Right atrium auricular region (tissue), 2 donors: Measurements from ENCODE around the gene NCK1. TPM values are rescaled to one million over a fixed set of nuclear protein-coding genes. Genes with fewer than 3 reads are reported as not detected.

Source experiments
- DNase-seq: peaks from one replicate; pipeline ENCODE4 v3.0.0-alpha.2; 2019; ENCODE audit warnings: low spot score
- H3K27ac ChIP-seq, 2 donors: fragments of 200-600 bp; sonication (generic); 1 replicate in 1 of 2; 2 replicates in 1 of 2; pipeline ENCODE4 v1.5.1; 2016 to 2019
- H3K27me3 ChIP-seq, 2 donors: fragments of 200-600 bp; sonication (generic); one replicate each; pipeline versions ENCODE4 v1.5.1 to v1.6.0; 2017 to 2019
- H3K36me3 ChIP-seq: fragments of 200-600 bp; sonication (generic); one replicate; pipeline ENCODE4 v1.5.1; 2016
- H3K4me1 ChIP-seq, 2 donors: fragments of 200-600 bp; sonication (generic); one replicate each; pipeline versions ENCODE4 v1.5.1 to v1.6.0; 2017 to 2019
- H3K4me3 ChIP-seq, 2 donors: fragments of 200-600 bp; sonication (generic); 1 replicate in 1 of 2; 2 replicates in 1 of 2; pipeline ENCODE4 v1.5.1; 2017 to 2019; ENCODE audit warnings: mild to moderate bottlenecking in 1 of 2, moderate library complexity in 1 of 2
- H3K9me3 ChIP-seq, 2 donors: fragments of 200-600 bp; sonication (generic); one replicate each; pipeline ENCODE4 v1.5.1; 2019
- total RNA-seq, 2 donors: library from RNA; depleted of rRNA; stranded (reverse); fragments of >200 nt; gene quantifications; one replicate each; pipeline ENCODE4 v1.1.0, GENCODE V29; 2016
- TF ChIP-seq, protein P1 (sequence below), 2 donors: fragments of 200-600 bp; sonication (generic); IDR thresholded peaks; one replicate each; pipeline ENCODE4 v1.5.1; 2019; ENCODE audit warnings: antibody characterized with exemption in 2 of 2

NCK1 gene
- total RNA-seq, 2 donors from 2014 or later, result 21.5 to 22.0 TPM

DNA sequence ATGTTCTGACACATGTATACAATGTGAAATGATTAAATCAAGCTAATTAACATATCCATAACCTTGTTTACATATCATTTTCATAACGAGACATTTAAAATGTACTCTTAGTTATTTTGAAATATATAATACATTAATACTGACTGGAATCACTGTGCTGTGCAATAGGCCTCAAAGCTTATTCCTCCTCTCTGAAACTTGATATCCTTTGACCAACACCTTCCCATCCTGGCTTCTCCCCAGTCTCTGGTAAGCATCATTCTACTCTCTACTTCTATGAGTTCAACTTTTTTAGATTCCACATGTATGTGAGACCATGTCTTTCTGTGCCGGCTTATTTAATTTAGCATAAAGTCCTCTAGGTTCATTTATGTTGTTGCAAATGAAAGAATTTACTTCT is 48.7 kb downstream of the NCK1 start:
- TF ChIP-seq, protein P1, sequence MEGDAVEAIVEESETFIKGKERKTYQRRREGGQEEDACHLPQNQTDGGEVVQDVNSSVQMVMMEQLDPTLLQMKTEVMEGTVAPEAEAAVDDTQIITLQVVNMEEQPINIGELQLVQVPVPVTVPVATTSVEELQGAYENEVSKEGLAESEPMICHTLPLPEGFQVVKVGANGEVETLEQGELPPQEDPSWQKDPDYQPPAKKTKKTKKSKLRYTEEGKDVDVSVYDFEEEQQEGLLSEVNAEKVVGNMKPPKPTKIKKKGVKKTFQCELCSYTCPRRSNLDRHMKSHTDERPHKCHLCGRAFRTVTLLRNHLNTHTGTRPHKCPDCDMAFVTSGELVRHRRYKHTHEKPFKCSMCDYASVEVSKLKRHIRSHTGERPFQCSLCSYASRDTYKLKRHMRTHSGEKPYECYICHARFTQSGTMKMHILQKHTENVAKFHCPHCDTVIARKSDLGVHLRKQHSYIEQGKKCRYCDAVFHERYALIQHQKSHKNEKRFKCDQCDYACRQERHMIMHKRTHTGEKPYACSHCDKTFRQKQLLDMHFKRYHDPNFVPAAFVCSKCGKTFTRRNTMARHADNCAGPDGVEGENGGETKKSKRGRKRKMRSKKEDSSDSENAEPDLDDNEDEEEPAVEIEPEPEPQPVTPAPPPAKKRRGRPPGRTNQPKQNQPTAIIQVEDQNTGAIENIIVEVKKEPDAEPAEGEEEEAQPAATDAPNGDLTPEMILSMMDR (IDR thresholded peaks at IDR 0.05), result no peak
- H3K4me3 ChIP-seq, result no peak overlapping the region
- no peaks in the 10 kb centered on the region for H3K4me1 ChIP-seq
- peaks cover 0 to 8% of the 10 kb centered on the region in 2 donors for H3K9me3 ChIP-seq
- no peak overlapping the region for H3K27ac ChIP-seq
- H3K36me3 ChIP-seq, result no peaks in the 10 kb centered on the region
- no peaks in the 10 kb centered on the region for H3K27me3 ChIP-seq
- no peak for DNase-seq

DNA sequence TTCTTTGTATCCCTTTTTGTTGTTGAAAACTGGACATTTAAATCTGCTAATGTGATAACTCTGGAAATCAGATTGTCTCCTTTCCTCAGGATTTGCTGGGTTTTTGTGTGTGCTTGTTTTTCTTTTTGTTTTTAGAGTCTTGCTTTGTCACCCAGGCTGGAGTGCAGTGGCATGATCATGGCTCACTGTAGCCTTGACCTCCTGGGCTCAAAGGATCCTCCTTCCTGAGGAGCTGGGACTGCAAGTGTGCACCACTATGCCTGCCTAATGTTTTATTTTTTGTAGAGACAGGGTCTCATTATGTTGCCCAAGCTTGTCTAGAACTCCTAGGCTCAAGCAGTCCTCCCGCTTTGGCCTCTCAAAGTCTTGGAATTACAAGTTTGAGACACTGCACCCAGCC is 51.2 kb downstream of the NCK1 start:
- no peaks in the 10 kb centered on the region for H3K4me1 ChIP-seq
- peaks cover 0 to 8% of the 10 kb centered on the region in 2 donors for H3K9me3 ChIP-seq
- no peaks in the 10 kb centered on the region for H3K27me3 ChIP-seq
- no peak overlapping the region for H3K27ac ChIP-seq
- H3K4me3 ChIP-seq, result no peak overlapping the region
- TF ChIP-seq, protein P1 (IDR thresholded peaks at IDR 0.05), result no peak
- DNase-seq, result no peak
- no peaks in the 10 kb centered on the region for H3K36me3 ChIP-seq

DNA sequence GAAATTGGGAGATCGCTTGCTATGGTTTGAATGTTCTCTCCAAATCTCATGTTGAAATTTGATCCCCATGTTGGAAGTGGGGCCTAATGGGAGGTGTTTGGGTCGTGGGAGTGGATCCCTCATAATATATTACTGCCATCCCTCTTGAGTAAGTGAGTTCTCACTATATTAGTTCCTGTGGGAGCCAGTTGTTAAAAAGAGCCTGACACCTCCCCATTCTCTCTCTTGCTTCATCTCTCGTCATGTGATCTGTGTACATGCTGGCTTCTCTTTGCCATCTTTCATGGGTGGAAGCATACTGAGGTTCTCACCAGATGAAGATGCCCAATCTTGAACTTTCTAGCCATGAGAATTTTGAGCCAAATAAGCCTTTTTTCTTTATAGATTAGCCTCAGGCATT is 52.7 kb downstream of the NCK1 start:
- TF ChIP-seq, protein P1 (IDR thresholded peaks at IDR 0.05), result no peak
- Histone ChIP-seq H3K27me3 (no peaks in the 10 kb centered on the region), H3K4me1 (peaks cover 0 to 11% of the 10 kb centered on the region in 2 donors), H3K36me3 (no peaks in the 10 kb centered on the region), H3K27ac (no peak overlapping the region), H3K4me3 (no peak overlapping the region), H3K9me3 (peaks cover 0 to 8% of the 10 kb centered on the region in 2 donors)
- DNase-seq, result no peak

DNA sequence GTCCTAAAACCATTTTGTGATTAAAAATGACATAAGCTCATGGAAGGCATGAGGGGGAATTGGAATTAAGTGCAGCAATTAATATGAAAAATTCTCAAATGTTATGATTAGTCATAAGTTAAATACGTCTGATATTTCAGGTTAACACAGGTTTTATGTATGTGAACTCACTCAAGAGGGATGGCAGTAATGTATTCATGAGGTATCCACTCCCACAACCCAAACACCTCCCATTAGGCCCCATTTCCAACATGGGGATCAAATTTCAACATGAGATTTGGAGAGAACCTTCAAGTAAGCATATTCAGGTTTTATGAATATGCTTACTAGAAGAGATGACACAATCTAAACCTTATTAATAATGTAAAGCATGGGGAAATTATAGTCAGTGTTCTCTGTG is 54.2 kb downstream of the NCK1 start:
- H3K4me3 ChIP-seq, result no peak overlapping the region
- no peaks in the 10 kb centered on the region for H3K36me3 ChIP-seq
- no peaks in the 10 kb centered on the region for H3K27me3 ChIP-seq
- peaks cover 0 to 8% of the 10 kb centered on the region in 2 donors for H3K9me3 ChIP-seq
- no peak overlapping the region for H3K27ac ChIP-seq
- TF ChIP-seq, protein P1 (IDR thresholded peaks at IDR 0.05), result no peak
- peaks cover 0 to 11% of the 10 kb centered on the region in 2 donors for H3K4me1 ChIP-seq
- DNase-seq, result no peak

DNA sequence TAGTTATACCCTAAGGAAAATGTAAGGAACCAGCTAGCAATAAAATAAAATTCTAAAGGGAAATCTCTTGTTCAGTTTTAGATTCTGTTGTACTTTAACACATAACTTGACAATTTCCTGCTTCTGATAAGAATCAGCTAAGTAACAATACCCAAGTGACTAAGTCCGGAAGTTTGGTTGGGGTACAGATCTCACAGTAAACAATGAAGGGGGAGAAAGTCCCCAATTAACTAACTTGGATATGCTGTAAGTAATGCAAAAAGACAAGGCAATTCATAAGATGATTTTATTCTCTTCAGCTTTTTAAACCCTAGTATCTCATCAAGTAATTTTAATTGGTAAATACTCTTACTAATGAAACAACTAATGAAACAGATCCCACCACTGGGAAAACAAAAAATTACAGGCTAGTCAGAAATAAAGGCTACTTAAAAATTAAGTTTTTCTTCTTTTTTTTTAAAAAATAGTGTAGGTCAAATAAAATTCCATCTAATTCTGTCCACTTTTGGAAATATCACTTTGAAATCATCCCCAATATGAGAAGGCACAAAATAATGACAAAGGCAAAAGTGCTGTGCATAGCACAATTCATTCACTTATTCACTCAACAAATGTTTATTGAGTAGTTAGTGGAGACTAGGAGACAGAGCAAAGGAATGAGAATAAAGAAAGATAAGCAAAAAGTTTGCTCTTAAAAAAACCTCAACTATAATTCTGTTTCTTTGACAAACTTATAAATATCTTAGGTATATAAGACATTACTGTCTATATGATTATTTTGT is 58.0 kb downstream of the NCK1 start:
- Histone ChIP-seq H3K27ac (peak overlapping the region in 1 of 2 donors; percentile 30), H3K27me3 (no peaks in the 10 kb centered on the region), H3K4me3 (no peak overlapping the region), H3K4me1 (peaks cover 0 to 16% of the 10 kb centered on the region in 2 donors), H3K9me3 (no peaks in the 10 kb centered on the region), H3K36me3 (no peaks in the 10 kb centered on the region)
- TF ChIP-seq, protein P1 (IDR thresholded peaks at IDR 0.05), result no peak
- DNase-seq, result no peak
